C4-2B (cell line): ENCODE results near the gene AFF3.

Source experiments
- CTCF ChIP-seq: fragments of 450-650 bp; conservative IDR thresholded peaks from 2 replicates; pipeline ENCODE4 v1.5.1; 2017; ENCODE audit warnings: mild to moderate bottlenecking
- ZFX ChIP-seq: fragments of 450-650 bp; IDR thresholded peaks from 2 replicates; pipeline ENCODE4 v1.6.1; 2017

- TF ChIP-seq CTCF, result no peak
- TF ChIP-seq ZFX, result no peak
Measured at GRCh38 chr2:99875627-99876201, 266.7 kb downstream of the AFF3 start.
